ENCODE results near the gene PIP4K2B.

The PIP4K2B gene

DNA sequence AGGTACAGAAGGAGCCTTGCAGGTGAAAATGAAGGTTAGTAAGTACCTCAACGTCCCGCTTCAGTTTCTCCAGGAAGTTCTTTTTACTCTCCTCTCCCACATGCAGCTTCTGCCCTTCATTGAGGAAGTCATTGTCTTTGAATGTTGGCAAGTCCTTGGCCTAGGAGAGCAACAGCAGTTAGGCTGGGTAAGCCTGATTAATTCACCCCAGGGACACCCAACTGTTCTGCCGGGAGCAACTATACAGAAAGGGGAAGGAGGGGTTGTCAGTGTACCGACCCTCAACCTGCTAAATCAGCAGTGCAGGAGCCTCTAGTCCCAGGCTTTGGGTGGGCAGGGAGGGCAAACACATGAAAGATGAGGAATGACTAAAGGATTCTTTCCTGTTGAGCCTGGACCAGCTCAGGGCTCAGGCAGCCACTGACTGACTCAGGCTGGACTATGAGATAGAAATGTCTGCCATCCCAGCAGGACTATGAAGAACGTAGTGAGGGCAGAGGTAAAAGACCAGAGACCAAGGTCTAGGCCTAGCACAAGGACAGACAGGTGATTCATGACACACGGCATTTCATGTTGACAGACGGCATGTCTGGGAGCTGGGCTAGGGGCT lies 21.6 kb downstream of the PIP4K2B start:
- DNase-seq = no peak

GRCh38 chr17:38773258-38773657 lies 26.1 kb downstream of the PIP4K2B start:
- no peak for DNase-seq

GRCh38 chr17:38768417-38768816 lies 30.9 kb downstream of the PIP4K2B start:
- no peak for DNase-seq

DNA sequence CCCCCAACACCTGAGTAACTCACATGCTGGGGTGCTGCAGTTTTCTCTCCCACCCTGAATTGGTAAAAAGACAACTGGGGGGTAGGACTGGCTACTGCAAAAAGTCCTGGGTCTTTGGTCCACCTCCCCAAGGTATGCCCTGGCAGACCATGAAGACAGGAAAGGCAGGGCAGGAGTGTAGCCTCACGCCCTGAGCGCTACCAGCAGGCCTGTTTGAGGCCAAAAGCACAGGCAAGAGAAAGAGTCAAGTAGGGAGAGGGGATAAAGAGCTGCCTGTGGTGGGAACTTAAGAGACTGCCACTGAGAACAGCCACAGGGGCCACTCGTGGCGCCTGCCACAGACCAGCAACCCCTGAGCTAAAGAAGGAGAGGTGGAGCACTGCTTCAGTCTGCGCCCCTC lies 33.0 kb downstream of the PIP4K2B start:
- DNase-seq = no peak

DNA sequence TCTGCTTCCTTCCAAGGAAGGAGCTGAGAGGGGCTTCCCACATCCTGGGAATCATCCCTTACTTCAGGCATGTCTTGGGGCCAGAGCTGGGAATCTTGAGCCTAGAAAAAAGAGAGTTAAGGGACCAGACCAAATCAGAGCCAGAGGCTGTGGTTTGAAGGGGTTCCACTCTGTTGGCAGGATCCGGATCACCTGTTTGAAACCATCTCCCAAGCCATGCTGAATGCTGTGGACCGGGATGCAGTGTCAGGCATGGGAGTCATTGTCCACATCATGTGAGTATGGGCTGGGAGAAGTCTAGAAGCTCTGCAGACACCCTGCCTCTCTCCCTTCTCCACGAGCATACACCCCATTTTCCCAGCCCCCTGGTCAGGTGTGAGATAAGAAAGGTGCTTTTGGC lies 37.1 kb downstream of the PIP4K2B start:
- no peak for DNase-seq

- no peak for DNase-seq
Measured at GRCh38 chr17:38761612-38762011, 37.7 kb downstream of the PIP4K2B start.

GRCh38 chr17:38753071-38753506 lies 46.3 kb downstream of the PIP4K2B start:
- DNase-seq = no peak

GRCh38 chr17:38752308-38753070 lies 46.9 kb downstream of the PIP4K2B start, which contains the start of gene PSMB3:
Gene PSMB3 (plus strand): TSS chr17:38752741. CDS start chr17:38752827, 86 bp downstream.
- DNase-seq = peak; percentile 99

GRCh38 chr17:38751808-38752307 lies 47.5 kb downstream of the PIP4K2B start:
- peak; percentile 79 for DNase-seq

GRCh38 chr17:38751144-38751807 lies 48.1 kb downstream of the PIP4K2B start:
- no peak for DNase-seq

- no peak for DNase-seq
Measured at GRCh38 chr17:38750312-38751121, 48.8 kb downstream of the PIP4K2B start.

GRCh38 chr17:38750044-38750311 lies 49.4 kb downstream of the PIP4K2B start:
- DNase-seq = no peak

GRCh38 chr17:38749223-38750043 lies 49.9 kb downstream of the PIP4K2B start:
- DNase-seq = peak; percentile 81

DNA sequence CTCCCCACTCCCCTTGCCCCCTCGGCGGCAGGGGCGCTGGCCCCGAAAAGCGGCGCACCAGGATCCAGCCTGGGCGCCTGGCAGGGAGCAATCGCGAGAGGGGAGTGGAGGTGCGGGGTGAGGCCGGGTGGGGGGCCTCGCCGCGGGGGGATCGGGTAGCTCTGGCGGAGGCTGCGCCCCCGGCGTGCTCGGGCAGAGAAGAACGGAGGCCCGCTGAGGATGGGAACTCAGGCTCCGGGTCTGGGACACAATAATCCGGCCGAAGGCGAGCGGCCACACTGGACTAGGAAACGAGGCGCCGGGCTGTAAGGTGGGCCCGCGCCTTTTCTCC lies 50.5 kb downstream of the PIP4K2B start:
- DNase-seq = no peak

DNA sequence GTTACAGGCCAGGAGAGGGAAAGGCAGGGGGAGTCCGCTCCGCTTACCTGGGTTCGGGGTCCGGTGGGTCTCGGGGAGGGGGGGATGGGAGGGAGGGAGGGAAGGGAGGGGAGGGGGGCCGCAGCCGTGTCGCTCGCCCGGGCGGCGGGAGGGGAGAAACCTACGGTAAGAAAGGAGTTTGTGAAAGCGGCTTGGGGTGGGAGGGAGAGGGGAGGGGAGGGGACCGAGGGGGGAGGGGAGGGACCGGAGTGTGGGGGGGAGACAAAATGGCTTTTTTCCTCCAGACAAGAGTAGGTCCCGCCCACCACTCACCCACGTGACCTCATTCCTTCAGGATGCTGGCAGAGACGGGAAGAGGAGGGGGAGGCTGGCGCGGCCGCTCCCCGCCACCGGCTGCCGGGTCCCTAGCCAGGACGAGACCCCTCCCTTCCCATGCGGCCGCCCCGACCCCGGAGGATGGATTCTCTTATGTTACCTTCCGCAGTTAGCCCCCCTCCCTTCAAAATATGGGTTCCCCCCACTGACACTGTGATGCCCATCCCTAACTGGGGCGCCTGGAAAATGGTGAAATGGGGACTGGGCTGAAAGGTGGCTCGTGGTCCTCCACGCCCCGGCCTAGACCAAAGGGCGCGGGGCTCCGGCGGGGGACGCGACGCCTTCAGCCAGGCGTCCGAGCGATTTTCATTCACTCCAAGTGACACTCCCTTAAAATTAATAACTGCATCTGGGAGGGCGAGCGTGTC lies 51.0 kb downstream of the PIP4K2B start, which contains the start of gene PCGF2:
PCGF2 (minus strand) TSS at position 188 of the 743 bp plus-strand sequence. CDS start 7,934 bp downstream, outside the sequence.
- peak; percentile 78 for DNase-seq

DNA sequence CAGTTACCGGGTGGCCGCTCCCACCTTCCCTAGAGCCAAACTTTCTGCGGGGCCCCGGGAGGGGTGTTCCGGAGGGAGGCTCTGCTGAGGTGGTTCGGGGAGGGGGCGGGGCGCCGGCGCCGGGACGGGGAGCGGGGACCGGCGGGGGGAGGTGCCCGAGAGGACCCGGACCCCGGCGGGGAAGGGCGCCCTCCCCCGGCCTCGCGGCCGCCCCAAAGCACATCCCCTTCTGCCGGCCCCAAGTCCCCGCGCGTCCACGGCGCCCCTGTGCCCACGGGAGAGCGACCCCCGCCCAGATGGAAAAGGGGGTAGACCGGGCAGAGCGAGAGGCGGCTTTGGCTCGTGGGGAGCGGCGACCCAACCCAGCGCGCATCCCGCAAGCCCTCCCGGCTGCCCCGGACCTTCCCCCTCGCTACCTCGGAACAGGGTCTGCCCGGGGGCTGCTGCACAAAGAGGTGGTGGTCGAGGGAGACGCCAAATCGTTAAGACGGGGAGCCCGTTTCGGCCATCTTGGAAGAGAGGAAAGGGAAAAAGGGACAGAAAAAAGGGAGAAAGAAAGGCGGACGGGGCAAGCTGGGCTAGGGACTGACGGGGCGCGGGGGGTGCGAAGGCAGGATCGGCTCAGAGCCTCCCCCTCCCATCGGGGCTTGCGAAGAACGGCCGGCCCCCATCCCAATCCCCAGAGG lies 51.8 kb downstream of the PIP4K2B start:
- no peak for DNase-seq

DNA sequence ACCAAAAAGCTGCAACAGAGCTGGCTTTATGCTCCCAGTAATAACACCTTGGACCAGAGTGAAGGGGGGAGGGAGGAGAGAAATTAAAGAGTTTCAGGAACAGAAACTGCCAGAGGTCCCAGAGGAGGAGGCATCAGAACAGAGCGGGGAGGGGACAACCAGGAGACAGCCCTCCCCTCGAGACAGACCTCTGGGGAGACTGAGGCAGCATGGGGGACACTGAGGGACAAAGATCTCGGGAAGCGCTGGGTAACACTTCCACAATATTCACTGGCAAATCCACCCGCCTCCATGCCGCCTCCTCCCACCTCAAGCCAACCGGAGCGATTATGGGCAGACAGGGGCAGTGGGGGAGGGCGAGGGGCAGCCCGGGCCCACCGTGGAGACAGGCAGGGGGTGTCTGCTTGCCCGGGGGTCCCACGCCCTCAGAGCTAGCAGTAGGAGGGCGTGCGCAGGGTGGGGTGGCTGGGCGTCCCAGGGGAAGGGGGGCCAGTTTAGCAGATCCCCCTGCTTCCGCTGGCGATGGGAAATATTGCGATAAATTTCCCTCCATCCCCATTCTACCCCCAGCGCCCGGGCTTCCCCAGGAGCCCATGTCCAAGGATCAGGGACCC lies 52.4 kb downstream of the PIP4K2B start:
- no peak for DNase-seq

- DNase-seq = no peak
Measured at GRCh38 chr17:38746004-38746848, 53.1 kb downstream of the PIP4K2B start.

GRCh38 chr17:38745545-38745944 lies 53.8 kb downstream of the PIP4K2B start:
- no peak for DNase-seq

All from NCI-H226 (cell line).